K562 (cell line): ENCODE data around the gene DMP1. TPM values are rescaled to one million over a fixed set of nuclear protein-coding genes. Genes with fewer than 3 reads are reported as not detected.

ENCODE experiments used
- ATAC-seq: fragments of 200-7000 bp; cut with Tn5 transposase; 3 replicates; pipeline ENCODE4 v1.9.1; 2020; ENCODE audit warnings: moderate library complexity
- BruUV-seq: library from RNA; stranded (reverse); fragments of 400-500 nt; replicated peaks from 2 replicates; lab custom pipeline; 2021; lab: Mats Ljungman, UMichigan
- CTCF ChIA-PET: fragments of 300-600 bp; formaldehyde crosslinking; extraction: SDS; loops from one replicate; lab custom pipeline; 2021; ENCODE audit warnings: low intra/inter-chr PET ratio; lab: Yijun Ruan, JAX
- POLR2A ChIA-PET: fragments of 300-600, 350-650 bp; sonication (Branson Sonifier 250); formaldehyde crosslinking; extraction: SDS; loops from one replicate; lab custom pipeline; 2021; ENCODE audit warnings: antibody characterized with exemption, inconsistent platforms; lab: Yijun Ruan, JAX
- DNase-seq, 4 experiments: peaks; one replicate each; pipeline versions ENCODE4 v3.0.0 to v3.0.0-alpha.2; 2011 to 2018; ENCODE audit warnings: low spot score in 3 of 4, mixed read lengths in 3 of 4; ENCODE audit errors: extremely low read depth in 1 of 4
- FAIRE-seq: peaks from 2 replicates; lab custom pipeline; 2011; peaks lifted over from hg19 to GRCh38; lab: Jason Lieb, UNC
- H2AFZ ChIP-seq: 2 replicates; pipeline ENCODE4 v1.6.0; 2011; ENCODE audit warnings: low read depth, low read length, control low read depth, inconsistent platforms
- H3K27ac ChIP-seq: fragments of 200-600 bp; 3 replicates; pipeline ENCODE4 v1.8.0; 2011; ENCODE audit warnings: low read depth, mild to moderate bottlenecking, control low read depth, inconsistent platforms, low read length, moderate library complexity, mixed read lengths; ENCODE audit errors: extremely low read depth
- H3K27me3 ChIP-seq, 2 experiments: fragments of 300-600 bp in 1 of 2; 2 replicates in 1 of 2; 3 replicates in 1 of 2; pipeline versions ENCODE4 v1.6.0 to v1.8.0; 2011; ENCODE audit warnings: inconsistent platforms in 2 of 2, low read length in 2 of 2, mild to moderate bottlenecking in 1 of 2, mixed read lengths in 1 of 2, moderate library complexity in 1 of 2; ENCODE audit not compliant: control insufficient read depth in 2 of 2, insufficient read depth in 2 of 2
- H3K36me3 ChIP-seq: fragments of 300-600 bp; 3 replicates; pipeline ENCODE4 v1.8.0; 2011; ENCODE audit warnings: mild to moderate bottlenecking, low read length, inconsistent platforms; ENCODE audit not compliant: control insufficient read depth, insufficient read depth
- H3K4me1 ChIP-seq, 2 experiments: fragments of 200-600 bp in 1 of 2; replicated peaks in 1 of 2; 2 replicates in 1 of 2; 3 replicates in 1 of 2; pipeline versions ENCODE4 v1.5.1 to v1.8.0; 2011; ENCODE audit warnings: inconsistent platforms in 2 of 2, low read length in 2 of 2, mild to moderate bottlenecking in 1 of 2, mixed read lengths in 1 of 2, moderate library complexity in 1 of 2; ENCODE audit not compliant: control insufficient read depth in 2 of 2, insufficient read depth in 2 of 2
- H3K4me2 ChIP-seq: 2 replicates; pipeline ENCODE4 v1.6.1; 2011; ENCODE audit warnings: low read length, control low read depth, inconsistent platforms, mixed read lengths; ENCODE audit not compliant: insufficient read depth
- H3K4me3 ChIP-seq: fragments of 200-600 bp; sonication (generic), shearing (Covaris generic); 2 replicates; pipeline ENCODE4 v1.5.1; 2016; ENCODE audit warnings: control low read depth, inconsistent platforms
- H3K79me2 ChIP-seq: fragments of 200-600 bp; 3 replicates; pipeline ENCODE4 v1.8.0; 2011; ENCODE audit warnings: low read length, inconsistent platforms; ENCODE audit not compliant: control insufficient read depth, insufficient read depth
- H3K9ac ChIP-seq, 2 experiments: 2 replicates each; pipeline versions ENCODE4 v1.6.0 to v1.6.1; 2011; ENCODE audit warnings: low read depth in 2 of 2, low read length in 2 of 2, control low read depth in 1 of 2, inconsistent platforms in 1 of 2, mild to moderate bottlenecking in 1 of 2, mixed read lengths in 1 of 2; ENCODE audit not compliant: insufficient read depth in 1 of 2
- H3K9me1 ChIP-seq: one replicate; pipeline ENCODE4 v1.6.0; 2011; ENCODE audit warnings: inconsistent platforms, mild to moderate bottlenecking, low read length, moderate library complexity; ENCODE audit not compliant: control insufficient read depth, insufficient read depth
- H3K9me3 ChIP-seq: replicated peaks from 2 replicates; pipeline ENCODE4 v1.5.1; 2011; ENCODE audit warnings: low read depth, low read length, inconsistent platforms; ENCODE audit not compliant: control insufficient read depth, insufficient read depth
- H4K20me1 ChIP-seq: replicated peaks from 2 replicates; pipeline ENCODE4 v1.6.1; 2011; ENCODE audit warnings: low read length, inconsistent platforms, mixed read lengths; ENCODE audit not compliant: control insufficient read depth, insufficient read depth
- CREM ChIP-seq: IDR thresholded peaks from 2 replicates; pipeline ENCODE4 v1.6.1; 2014; ENCODE audit warnings: antibody characterized with exemption, low read depth
- ELK1 ChIP-seq: sonication (generic); formaldehyde crosslinking; IDR thresholded peaks from 2 replicates; pipeline ENCODE4 v1.8.1; 2022; ENCODE audit warnings: missing genetic modification reagents
- NR0B1 ChIP-seq: fragments of 450-650 bp; IDR thresholded peaks from one replicate; pipeline ENCODE4 v1.6.1; 2018; ENCODE audit warnings: mild to moderate bottlenecking, moderate library complexity; ENCODE audit not compliant: partially characterized antibody
- POLR2G ChIP-seq: fragments of 200-400 bp; formaldehyde crosslinking; IDR thresholded peaks from 2 replicates; pipeline ENCODE4 v1.6.1; 2017; ENCODE audit warnings: low read depth, mild to moderate bottlenecking, antibody characterized with exemption, low read length, moderate library complexity
- RCOR1 ChIP-seq, 2 experiments: IDR thresholded peaks; 2 replicates each; pipeline ENCODE4 v1.6.1; 2012; ENCODE audit warnings: low read depth in 2 of 2, low read length in 2 of 2, borderline replicate concordance in 1 of 2, improper control_type of control experiment in 1 of 2
- REST ChIP-seq, 2 experiments: fragments of 450-650 bp; formaldehyde crosslinking in 1 of 2; IDR thresholded peaks; 2 replicates each; pipeline versions ENCODE4 v1.4.0 to v1.6.1; 2014 to 2020; ENCODE audit warnings: mild to moderate bottlenecking in 2 of 2, borderline replicate concordance in 1 of 2, low read depth in 1 of 2
- ZC3H8 ChIP-seq: fragments of 450-650 bp; IDR thresholded peaks from 2 replicates; pipeline ENCODE4 v1.6.1; 2017
- ZFPM2 ChIP-seq: fragments of 250-450 bp; sonication (Bioruptor Pico); IDR thresholded peaks from 2 replicates; pipeline ENCODE4 v1.5.1; 2022; ENCODE audit warnings: mild to moderate bottlenecking
- ZNF280A ChIP-seq: fragments of 450-650 bp; IDR thresholded peaks from 2 replicates; pipeline ENCODE4 v1.6.1; 2018; ENCODE audit warnings: mild to moderate bottlenecking, low read depth; ENCODE audit not compliant: partially characterized antibody
- WGBS: fragments of 100-300 bp; shearing (Covaris generic); methylation state at CpG from one replicate; pipeline ENCODE4 v1.1.6; 2016; ENCODE audit warnings: low coverage, mixed read lengths; ENCODE audit not compliant: insufficient coverage; ENCODE audit errors: missing lambda C conversion rate; 5-methylcytosine and 5-hydroxymethylcytosine counted together
- in situ Hi-C: fragments of 300-500 bp; cut with MboI; formaldehyde crosslinking; loops from 4 replicates; pipeline ENCODE4 v1.15.0; 2018; ENCODE audit warnings: inconsistent platforms, mixed read lengths
- intact Hi-C: fragments of 100-400 bp; cut with micrococcal nuclease; formaldehyde crosslinking; loops from 2 replicates; pipeline ENCODE4 v1.14.2; 2022
- polyA plus RNA-seq, 8 experiments: library from polyadenylated mRNA; depleted of rRNA in 4 of 8; stranded (reverse) in 5 of 8; unstranded in 3 of 8; fragments of >200 nt; fragmentation: Nextera tagmentation in 2 of 8; fragmentation: Illumina TruSeq in 1 of 8; extraction: Ambion mirVana in 2 of 8; extraction: Trizol in 1 of 8; gene quantifications; 2 replicates each; pipeline versions ENCODE4 v1.2.1 to v1.2.3, GENCODE V29; 2011 to 2014; ENCODE audit warnings: inconsistent platforms in 1 of 8, missing spikeins in 1 of 8
- total RNA-seq, 7 experiments: library from RNA; depleted of rRNA in 6 of 7; stranded (reverse); fragments of >200 nt in 6 of 7; fragmentation: Illumina TruSeq in 2 of 7; extraction: Trizol in 2 of 7; gene quantifications; 2 replicates each; pipeline versions ENCODE4 v1.2.1 to v1.2.3, GENCODE V29; 2011 to 2021; ENCODE audit warnings: low replicate concordance in 1 of 7

DMP1 gene
- total and polyA plus RNA-seq, 9 of the 15 experiments (the other 6 are each of a cell fraction or from before 2014, with no cell fraction given) = not detected

DNA sequence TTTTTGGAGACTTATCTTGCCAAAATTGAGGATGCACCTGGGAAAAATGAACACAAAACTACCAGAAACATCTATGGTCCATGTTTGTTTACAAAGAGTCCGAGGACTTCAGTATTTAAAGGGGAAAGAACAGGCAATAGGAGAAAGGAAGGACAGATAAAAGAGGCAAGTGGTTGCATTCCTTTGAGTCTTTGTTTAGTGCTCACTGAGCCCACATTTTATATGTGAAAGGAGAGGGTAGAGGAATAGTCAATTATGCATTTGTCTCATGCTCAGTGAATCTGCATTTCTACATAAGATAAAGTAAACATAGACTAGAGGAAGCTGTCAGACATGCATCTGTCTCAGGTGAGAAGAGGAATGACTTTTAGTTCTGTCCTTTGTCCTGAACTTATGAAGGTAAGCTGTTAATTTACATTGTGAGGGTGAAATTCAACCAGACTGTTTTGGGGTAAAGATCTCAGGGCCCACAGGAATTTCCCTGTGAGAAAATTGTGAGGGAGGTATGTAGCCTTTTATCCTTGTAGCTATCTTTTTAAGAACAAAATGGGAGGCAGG lies 4.5 kb downstream of the DMP1 start:
- no peak overlapping the region for H2AFZ ChIP-seq
- no peaks in the 10 kb centered on the region for H3K36me3 ChIP-seq
- no peak overlapping the region for H3K4me2 ChIP-seq
- H3K79me2 ChIP-seq = no peaks in the 10 kb centered on the region
- no TSS peak for BruUV-seq
- no peak overlapping the region for H3K4me3 ChIP-seq
- no peaks in the 10 kb centered on the region for H3K9me1 ChIP-seq
- ChIA-PET CTCF (no interaction called here), POLR2A (no interaction called here)
- FAIRE-seq (no peak), DNase-seq (no peak), ATAC-seq (no peak)
- no peaks in the 10 kb centered on the region for H3K4me1 ChIP-seq
- in situ Hi-C loops (no loop called here), intact Hi-C loops (no loop called here)
- no peak for TF ChIP-seq RCOR1 (IDR thresholded peaks at IDR 0.05; ENCODE audit: borderline replicate concordance in 1 of 2, low read depth in 2 of 2, low read length in 2 of 2)
- no peak for TF ChIP-seq ELK1 (CRISPR knock-in tag)
- TF ChIP-seq ZNF280A = no peak
- TF ChIP-seq NR0B1 = no peak
- TF ChIP-seq CREM = no peak
- 0 out of 2 replicates have a peak, but pooled peaks have one; percentile 6 for TF ChIP-seq REST (IDR thresholded peaks at IDR 0.05; ENCODE audit: borderline replicate concordance)
- TF ChIP-seq REST (CRISPR knock-in tag; IDR thresholded peaks at IDR 0.05; ENCODE audit: low read depth) = no peak
- no peak for TF ChIP-seq ZC3H8
- no peak for TF ChIP-seq ZFPM2
- no peak for TF ChIP-seq POLR2G
- H3K27me3 ChIP-seq = no peaks in the 10 kb centered on the region
- no peak overlapping the region for H3K9ac ChIP-seq
- H3K9me3 ChIP-seq = no peaks in the 10 kb centered on the region
- no peak overlapping the region for H3K27ac ChIP-seq
- H4K20me1 ChIP-seq = no peaks in the 10 kb centered on the region
- 0% methylated on average over 1 of the region's 1 CpG for WGBS
